Fibroblast of mammary gland (primary cell): Measurements from ENCODE around the gene P2RX7.
A peak's percentile ranks its signal among the peaks of the same experiment; 100 is the strongest.
"Not testable (repeated sequence)": the region's sequence is repeated elsewhere in the genome, so short reads cannot be mapped to it uniquely, and the experiment has no call there.

Source experiments
- DNase-seq: peaks from one replicate; pipeline ENCODE4 v3.0.0-alpha.2; 2010; ENCODE audit warnings: low read depth
- H3K4me3 ChIP-seq: 2 replicates; pipeline ENCODE4 v1.5.1; 2011; ENCODE audit warnings: low read depth, mild to moderate bottlenecking, low read length, moderate library complexity; ENCODE audit not compliant: control insufficient read depth
- CTCF ChIP-seq: conservative IDR thresholded peaks from 2 replicates; pipeline ENCODE4 v1.5.1; 2011; ENCODE audit warnings: low read depth, low read length, inconsistent platforms; ENCODE audit not compliant: control insufficient read depth, insufficient read depth

P2RX7 gene

GRCh38 chr12:121198949-121199348 lies 66.3 kb downstream of the P2RX7 start:
- TF ChIP-seq CTCF = no peak
- no peak overlapping the region for H3K4me3 ChIP-seq
- DNase-seq = no peak

DNA sequence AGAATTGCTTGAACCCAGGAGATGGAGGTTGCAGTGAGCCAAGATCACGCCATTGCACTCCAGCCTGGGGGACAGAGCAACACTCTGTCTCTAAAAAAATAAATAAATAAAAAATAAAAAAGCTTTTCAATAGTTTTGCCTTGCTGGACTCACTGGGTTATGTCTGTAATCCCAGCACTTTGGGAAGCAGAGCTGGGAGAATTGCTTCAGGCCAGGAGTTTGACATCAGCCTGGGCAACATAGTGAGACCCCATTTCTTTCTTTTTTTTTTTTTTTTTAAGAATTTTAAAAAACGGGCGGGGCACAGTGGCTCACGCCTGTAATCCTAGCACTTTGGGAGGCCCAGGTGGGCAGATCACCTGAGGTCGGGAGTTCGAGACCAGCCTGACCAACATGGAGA lies 68.5 kb downstream of the P2RX7 start:
- not testable (repeated sequence) for DNase-seq, H3K4me3 ChIP-seq

- TF ChIP-seq CTCF = no peak
- DNase-seq = no peak
- no peak overlapping the region for H3K4me3 ChIP-seq
Observed at GRCh38 chr12:121202407-121203355, 70.0 kb downstream of the P2RX7 start.

DNA sequence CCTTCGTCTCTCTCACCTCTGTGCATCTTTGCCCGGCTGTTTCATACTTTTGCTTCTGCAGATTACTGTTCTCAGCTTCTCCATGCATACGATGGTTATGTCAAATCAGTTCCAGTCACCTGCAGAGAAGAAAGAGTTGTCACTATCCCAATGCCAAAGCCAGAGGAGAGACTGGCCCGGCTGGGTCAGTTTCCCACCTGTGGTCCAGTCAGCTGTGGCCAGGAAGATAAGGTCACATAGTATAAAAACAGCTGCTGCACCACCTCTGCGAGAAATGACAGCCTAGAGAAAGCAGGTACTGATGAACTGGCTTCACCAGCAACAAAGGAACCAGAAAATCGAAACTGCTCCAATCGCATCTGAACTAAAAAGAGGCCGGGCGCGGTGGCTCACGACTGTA lies 70.8 kb downstream of the P2RX7 start:
- no peak for DNase-seq
- TF ChIP-seq CTCF = no peak
- H3K4me3 ChIP-seq = no peak overlapping the region

GRCh38 chr12:121205491-121205890 lies 72.8 kb downstream of the P2RX7 start:
- no peak for DNase-seq
- TF ChIP-seq CTCF = no peak
- H3K4me3 ChIP-seq = no peak overlapping the region

DNA sequence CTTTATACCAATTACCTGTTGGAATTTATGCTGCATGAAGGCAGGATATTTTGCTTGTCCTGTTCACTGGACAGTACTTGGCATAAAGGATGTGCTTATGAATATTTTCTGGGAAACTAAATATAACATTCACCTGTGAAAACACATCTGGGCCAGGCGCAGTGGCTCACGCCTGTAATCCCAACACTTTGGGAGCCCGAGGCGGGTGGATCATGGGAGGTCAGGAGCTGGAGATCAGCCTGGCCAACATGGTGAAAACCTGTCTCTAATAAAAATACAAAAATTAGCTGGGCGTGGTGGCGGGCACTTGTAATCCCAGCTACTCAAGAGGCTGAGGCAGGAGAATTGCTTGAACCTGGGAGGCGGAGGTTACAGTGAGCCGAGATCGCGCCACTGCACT lies 75.9 kb downstream of the P2RX7 start:
- not testable (repeated sequence) for DNase-seq, H3K4me3 ChIP-seq

- H3K4me3 ChIP-seq = peak overlapping the region; percentile 58
- no peak for DNase-seq
Observed at GRCh38 chr12:121209221-121209620, 76.5 kb downstream of the P2RX7 start.

More at GRCh38 chr12:121209221-121209620, 76.5 kb downstream of the P2RX7 start:
- no peak for TF ChIP-seq CTCF
